ENCODE measurements around the gene SLC17A3.

Gene SLC17A3

GRCh38 chr6:25834950-25835349 is 39.1 kb downstream of the SLC17A3 start:
- no peak for DNase-seq

GRCh38 chr6:25833136-25833535 is 40.9 kb downstream of the SLC17A3 start:
- DNase-seq: no peak

- no peak for DNase-seq
These were observed 41.4 kb downstream of the SLC17A3 start for GRCh38 chr6:25832670-25833069.

GRCh38 chr6:25832307-25832662 is 41.8 kb downstream of the SLC17A3 start:
- no peak for DNase-seq

GRCh38 chr6:25831532-25832306 is 42.3 kb downstream of the SLC17A3 start, which contains the start of gene SLC17A1:
Gene SLC17A1 (minus strand): TSS chr6:25832052. CDS start chr6:25830557, 1,495 bp downstream.
- no peak for DNase-seq

GRCh38 chr6:25830458-25830857 is 43.6 kb downstream of the SLC17A3 start:
- no peak for DNase-seq

GRCh38 chr6:25829375-25829774 is 44.7 kb downstream of the SLC17A3 start:
- DNase-seq: no peak

GRCh38 chr6:25821341-25821740 is 52.7 kb downstream of the SLC17A3 start:
- no peak for DNase-seq

- no peak for DNase-seq
These were observed 57.8 kb downstream of the SLC17A3 start for GRCh38 chr6:25816252-25816651.

- no peak for DNase-seq
These were observed 58.8 kb downstream of the SLC17A3 start for GRCh38 chr6:25815194-25815593.

- no peak for DNase-seq
These were observed 69.2 kb downstream of the SLC17A3 start for GRCh38 chr6:25804804-25805203.

- no peak for DNase-seq
These were observed 72.6 kb downstream of the SLC17A3 start for GRCh38 chr6:25801436-25801835.

All from CD4-positive, alpha-beta T cell treated with Interleukin-10 for 1 hour (primary cell).